GM19397 (cell line): ENCODE results near the gene INO80B.
"Not testable (repeated sequence)": the region's sequence is repeated elsewhere in the genome, so short reads cannot be mapped to it uniquely, and the experiment has no call there.

Source experiments
- ATAC-seq: cut with Tn5 transposase; IDR thresholded peaks from one replicate; pipeline ENCODE4 v1.9.1; 2021; ENCODE audit warnings: mild to moderate bottlenecking, moderate library complexity; ENCODE audit not compliant: unreplicated experiment

Gene INO80B

DNA sequence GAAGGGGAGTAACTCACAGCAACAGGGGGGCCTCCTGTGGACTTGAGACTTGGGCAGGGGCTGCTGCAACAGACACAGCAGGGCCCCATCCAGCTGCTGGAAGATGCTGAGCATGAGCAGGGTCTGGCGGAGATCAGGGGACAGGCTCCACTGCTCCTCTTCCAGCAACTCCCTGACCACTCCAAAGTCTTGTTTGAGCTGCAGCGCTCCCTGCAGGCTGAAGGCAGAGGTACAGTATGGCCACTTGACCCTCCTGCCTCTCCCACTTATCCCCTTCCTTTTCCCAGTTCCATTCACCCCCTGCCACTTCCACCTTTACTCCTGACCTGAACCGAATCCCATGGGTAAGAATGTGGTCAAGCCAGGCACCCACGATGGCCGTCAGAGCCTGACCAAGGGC, 20.0 kb downstream of the INO80B start:
- no peak for ATAC-seq

DNA sequence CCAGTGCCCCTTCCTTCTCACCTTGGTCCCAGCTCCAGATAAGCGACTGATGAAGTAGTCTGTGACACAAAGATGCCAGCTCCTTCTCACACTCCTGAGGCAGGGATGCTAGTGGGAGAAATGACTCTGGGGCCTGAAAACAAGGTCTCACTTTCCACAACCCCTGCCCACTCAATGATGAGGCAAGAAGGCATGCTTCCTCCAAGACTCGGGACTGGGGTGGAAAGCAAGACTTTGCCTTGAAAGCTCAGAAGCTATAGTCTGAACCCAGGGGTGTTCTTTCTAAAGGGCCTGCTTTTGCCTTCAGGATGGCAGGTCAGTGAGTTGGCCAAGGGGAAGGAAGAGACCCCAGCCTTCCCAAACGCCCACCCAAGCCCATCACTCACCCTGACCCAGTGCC, 26.5 kb downstream of the INO80B start:
- no peak for ATAC-seq

DNA sequence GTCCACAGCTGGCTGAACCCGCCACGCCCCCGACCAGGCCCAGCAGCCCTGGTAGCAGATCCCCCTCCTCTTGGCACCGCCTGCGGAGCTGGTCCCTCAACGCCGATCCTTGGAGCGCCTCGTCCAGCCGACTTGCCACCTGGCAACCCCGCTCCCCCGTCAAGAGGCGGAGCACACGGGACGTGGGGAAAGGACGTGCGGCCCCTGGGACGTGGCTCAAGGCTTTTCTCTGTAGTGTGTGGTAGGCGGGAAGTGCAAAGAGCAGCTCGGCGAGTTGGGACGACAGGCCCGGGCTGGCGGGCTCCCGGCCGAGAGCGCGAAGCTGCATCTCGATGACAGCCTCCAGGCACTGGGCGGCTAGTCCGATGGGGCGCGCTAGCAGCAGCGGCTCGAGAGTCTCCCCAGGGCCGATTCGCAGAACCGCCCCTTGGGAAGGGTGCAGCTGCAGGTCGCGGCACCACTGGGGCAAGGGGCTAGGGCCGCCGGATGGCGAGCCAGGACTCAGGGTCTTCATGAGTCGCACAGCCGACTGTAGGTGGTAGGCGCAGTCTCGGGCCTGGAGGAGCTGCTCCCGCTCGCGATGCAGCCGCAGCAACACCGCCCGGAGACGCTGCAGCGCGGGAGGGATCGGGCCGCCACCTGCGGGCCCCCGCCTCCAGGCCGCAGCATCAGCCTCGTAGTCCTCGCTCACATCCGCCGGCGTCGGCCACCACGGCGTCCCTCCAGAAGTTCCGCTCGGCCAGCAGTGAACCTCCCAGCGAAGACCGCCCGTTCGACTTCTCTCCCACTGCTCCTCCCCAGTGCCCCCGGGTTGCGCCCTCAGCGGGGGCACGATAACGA, 27.3 kb downstream of the INO80B start:
- ATAC-seq: peak; percentile 51

DNA sequence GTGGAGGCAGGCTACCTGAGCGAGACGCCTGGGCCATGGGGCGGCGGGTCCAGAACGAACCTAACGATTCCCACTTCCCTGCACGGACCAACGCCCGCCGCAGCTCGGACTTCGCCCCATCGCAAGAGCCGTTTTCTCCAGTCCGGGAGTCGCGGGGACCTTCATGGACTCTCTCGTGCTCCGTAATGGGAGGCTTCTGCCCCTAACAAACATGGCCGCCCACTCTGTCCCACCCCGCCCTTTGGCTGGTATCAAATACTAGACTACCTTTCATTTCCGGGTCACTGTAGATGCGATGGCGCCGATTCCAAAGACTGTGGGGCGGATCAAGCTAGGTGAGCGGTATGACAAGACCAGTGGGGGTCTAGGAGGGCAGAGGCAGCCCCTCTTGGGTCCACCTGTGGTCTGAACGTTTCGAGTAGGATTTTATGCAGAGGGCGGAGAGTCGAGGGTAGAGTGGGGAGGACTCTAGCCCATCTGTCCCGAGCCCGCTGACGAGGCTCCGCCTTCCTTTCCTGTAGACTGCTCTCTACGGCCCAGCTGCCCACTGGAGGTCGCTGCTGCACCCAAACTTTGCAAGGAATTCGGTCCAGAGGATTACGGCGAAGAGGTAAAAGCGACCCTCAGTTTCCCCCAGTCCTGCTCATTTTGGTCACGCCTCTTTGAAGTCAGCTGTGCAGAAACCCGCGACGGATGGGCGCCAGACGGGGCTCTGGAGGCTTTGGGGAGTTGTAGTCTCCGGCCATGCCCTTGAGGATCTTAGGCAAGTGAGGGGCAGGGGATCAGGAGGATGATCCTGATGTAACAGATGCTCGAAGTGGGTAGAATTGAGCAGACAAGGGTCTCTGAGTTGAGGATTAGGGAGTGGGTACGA, 28.2 kb downstream of the INO80B start, which contains the start of the genes CCDC142 and TTC31:
Gene CCDC142 (minus strand): TSS at position 198 of the 874 bp plus-strand sequence. CDS start 161 bp downstream, at position 37.
Gene TTC31 (plus strand): TSS at position 281 of the 874 bp plus-strand sequence. CDS start 15 bp downstream, at position 296.
- peak; percentile 83 for ATAC-seq

DNA sequence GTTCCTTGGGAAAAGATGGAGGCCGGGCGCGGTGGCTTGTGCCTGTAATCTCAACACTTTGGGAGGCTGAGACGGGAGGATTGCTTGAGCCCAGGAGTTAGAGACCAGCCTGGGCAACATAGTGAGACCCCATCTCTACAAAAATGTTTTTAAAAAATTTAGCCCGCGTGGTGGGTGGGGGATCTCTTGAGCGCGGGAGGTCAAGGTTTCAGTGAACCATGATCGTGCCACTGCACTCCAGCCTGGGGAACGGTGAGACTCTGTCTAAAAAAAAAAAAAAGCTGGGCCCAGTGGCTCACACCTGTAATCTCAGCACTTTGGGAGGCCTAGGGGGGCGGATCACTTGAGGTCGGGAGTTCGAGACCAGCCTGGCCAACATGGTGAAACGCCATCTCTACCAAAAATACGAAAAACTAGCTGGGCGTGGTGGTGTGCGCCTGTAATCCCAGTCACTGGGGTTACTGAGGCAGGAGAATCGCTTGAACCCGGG, 28.8 kb downstream of the INO80B start:
- not testable (repeated sequence) for ATAC-seq

DNA sequence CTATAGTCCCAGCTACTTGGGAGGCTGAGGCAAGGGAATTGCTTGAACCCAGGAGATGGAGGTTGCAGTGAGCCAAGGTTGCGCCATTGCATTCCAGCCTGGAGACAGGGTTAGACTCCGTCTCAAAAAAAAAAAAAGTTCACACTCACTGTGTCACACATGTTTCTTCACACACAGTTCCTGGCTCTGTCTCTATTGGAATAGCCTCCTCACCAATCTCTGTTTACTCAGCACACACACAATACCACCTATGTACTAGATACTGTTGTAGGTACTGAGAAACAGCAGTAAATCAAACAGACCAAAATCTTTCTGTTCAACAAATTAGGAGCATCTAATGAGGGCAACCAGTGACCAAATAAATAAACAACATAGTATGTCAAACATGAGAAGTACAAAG, 31.3 kb downstream of the INO80B start:
- no peak for ATAC-seq

DNA sequence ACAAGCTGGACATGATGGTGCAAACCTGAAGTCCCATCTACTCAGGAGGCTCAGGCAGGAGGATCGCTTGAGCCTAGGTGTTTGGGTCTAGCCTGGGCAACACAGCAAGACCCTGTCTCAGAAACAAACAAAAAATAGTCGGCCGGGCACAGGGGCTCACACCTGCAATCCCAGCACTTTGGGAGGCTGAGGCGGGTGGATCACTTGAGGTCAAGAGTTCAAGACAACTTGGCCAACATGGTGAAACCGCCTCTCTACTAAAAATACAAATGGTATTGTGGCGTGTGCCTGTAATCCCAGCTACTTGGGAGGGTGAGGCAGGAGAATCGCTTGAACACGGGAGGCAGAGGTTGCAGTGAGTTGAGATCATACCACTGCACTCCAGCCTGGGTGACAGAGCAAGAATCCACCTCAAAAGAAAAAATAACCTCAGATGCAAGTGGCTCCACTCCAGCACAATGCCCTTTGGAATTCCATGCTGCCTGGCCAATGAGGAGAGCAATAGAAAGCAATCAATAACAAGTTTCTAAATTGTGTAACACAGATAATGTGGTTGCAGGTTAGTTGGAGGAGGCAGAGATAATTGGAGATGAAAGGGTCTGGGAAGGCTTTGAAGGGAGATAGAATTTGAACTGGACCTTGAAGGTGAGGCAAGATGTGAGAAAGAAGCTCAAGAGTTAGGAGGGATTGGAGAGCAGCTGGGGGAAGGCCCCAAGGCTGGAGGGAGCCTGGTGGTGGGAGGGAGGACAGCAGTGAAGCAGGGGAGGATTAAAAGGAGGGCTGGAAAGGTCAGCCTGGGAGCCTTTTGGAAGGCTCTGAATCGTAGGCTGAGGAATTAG, 34.0 kb downstream of the INO80B start:
- no peak for ATAC-seq

DNA sequence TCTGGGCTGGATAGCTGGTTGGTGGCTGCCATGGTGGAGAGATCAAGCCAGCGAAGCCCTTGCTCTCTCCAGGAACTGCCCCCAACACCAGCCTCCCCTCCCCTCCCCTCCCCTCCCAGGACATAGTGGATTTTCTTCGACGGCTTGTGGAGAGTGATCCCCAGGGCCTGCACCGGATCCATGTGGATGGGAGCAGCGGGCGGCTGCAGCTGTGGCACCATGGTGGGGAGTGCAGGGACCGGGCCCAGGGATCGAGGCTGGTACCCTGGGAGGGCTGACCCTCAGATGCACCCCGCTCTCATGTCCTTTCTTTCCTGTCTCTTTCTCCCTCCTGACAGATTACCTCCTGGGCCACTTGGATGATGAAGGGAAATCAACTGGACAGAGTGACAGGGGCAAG, 35.0 kb downstream of the INO80B start:
- ATAC-seq: no peak

DNA sequence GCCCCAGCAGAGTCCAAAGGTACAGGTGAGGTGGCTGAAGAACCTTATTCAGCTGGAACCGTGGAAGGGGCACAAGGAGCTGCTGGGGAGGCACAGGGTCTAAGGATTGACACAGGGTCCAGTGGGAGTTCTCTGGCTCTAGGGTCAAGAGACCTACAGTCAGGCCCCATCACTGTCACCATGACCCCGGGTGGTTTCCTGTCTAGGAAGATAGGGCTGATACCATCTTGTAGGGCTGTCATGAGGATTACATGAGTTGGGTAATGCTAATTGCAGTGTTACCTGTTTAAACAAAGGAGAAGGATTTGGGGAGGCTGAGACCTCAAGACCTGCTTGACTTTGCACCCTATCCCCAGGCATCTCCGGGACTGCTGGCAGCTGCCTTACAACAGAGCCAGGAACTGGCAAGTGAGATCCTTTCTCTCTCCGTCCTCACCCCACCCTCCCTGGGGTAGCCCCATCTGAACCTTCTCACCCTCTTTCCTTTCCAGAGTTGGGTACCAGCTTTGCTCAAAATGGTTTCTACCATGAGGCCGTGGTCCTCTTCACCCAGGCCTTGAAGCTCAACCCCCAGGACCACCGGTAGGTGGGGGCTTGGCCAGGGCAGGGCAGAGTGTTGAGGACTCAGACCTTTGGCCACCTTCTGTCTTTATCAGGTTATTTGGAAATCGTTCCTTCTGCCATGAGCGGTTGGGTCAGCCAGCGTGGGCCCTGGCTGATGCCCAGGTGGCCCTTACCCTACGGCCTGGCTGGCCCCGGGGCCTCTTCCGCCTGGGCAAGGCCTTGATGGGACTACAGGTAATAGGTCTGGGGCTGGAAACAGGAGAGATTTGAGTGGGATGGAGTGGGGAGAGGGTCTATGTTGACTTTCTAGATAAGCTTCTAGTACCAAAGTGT, 37.0 kb downstream of the INO80B start:
- no peak for ATAC-seq

DNA sequence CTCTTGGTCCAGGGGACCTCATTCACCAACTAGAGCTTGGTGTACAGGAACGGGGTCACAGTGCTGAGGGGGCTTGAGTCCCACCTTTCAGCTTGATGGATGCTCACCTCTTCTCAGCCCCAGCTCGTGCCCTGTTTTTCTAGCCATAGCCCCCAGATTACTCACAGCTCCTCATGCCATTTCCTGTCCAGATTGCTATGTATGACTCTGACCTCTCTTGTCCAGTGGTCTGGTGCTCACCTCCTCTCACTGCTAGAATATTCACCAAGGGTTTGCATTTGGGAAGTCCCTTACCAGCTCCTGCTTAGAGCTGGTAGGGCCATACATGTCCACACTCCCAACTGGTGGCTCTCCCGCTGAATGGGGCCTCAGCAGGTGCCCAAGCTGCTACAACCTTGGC, 38.7 kb downstream of the INO80B start:
- no peak for ATAC-seq

DNA sequence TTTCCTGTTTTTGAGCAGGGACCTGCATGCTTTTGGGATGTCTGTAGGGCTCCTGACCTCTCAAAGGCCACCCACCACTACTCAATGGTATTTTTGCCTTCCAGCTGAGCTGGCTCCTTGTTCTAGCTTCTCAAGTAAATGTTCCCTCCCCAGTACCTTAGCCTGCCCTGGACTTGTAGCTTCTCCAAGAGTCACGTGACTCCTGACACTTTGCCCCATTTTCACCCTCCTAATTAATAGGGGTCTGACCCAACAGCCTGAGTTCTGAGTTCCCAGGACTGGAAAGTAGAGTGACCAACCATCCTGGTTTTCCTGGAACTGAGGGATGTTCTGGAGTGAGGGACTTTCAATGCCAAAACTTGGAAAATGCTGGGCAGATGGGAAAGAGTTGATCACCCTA, 40.6 kb downstream of the INO80B start:
- ATAC-seq: no peak

DNA sequence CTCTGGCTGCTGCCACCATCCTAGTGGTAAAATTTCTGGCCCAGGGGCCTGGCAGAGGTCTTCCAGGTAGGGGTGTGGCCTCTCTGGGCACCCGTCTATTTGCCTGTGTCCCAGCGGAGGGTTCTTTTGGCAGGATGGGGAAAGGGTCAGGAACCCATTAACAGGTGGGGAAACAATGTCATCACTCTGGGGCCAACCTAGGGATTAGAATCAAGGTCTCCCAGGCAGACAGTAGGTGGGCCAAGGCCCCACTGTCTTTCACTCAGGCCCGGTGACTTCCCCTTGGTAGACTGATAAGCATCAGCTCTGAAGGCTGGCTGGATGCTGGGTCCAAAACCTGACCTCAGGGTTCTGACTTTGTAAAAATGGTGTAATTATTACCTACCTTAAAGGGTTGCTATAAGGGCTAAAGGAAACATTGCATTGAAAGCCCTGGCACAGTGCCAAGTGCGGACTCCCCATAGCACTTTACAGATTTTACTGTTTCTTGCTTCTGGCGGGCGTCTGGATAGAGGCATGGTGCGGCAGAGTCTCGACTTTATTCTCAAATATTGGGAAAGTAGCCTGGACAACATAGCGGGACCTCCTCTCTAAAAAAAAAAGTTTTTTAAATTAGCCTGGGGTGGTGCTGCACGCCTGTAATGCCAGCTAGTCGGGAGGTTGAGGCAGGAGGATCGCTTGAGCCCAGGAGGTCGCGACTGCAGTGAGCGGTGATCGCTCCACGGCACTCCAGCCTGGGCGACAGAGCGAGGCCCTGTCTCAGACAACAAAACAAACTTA, 42.3 kb downstream of the INO80B start:
- ATAC-seq: no peak

DNA sequence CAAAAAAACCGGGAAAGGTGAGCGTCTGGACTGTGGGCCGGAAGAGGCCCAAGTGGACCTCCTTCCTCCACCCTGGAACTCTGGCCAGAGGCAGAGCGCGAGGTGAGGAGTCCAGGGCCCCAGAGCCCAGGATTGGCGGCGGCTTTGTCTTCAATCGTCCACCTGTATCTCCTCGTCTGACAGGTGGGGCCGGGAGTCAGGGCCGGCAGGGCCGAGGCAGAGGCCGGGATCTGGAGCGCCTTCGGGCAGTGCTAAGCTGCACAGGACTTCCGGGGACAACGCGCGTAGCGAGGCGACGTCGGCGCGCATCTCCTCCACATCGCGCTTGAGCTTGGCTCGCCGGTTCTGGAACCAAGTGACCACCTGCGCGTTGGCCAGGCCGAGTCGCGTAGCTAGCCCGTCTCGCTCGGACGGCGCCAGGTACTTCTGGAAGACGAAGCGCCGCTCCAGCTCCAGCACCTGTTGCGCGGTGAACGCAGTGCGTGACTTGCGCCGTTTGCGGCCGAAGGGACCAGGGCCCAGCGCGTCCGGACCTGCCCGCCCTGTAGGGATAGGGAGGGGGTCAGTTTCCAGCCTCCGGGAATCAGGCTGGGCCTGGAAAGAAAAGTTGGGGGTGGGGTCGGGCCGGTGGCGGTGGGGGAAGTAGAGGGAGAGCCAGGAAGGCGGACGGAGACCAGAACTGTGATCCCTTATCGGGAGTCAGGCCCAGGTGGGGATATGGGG, 43.1 kb downstream of the INO80B start:
- ATAC-seq: no peak

DNA sequence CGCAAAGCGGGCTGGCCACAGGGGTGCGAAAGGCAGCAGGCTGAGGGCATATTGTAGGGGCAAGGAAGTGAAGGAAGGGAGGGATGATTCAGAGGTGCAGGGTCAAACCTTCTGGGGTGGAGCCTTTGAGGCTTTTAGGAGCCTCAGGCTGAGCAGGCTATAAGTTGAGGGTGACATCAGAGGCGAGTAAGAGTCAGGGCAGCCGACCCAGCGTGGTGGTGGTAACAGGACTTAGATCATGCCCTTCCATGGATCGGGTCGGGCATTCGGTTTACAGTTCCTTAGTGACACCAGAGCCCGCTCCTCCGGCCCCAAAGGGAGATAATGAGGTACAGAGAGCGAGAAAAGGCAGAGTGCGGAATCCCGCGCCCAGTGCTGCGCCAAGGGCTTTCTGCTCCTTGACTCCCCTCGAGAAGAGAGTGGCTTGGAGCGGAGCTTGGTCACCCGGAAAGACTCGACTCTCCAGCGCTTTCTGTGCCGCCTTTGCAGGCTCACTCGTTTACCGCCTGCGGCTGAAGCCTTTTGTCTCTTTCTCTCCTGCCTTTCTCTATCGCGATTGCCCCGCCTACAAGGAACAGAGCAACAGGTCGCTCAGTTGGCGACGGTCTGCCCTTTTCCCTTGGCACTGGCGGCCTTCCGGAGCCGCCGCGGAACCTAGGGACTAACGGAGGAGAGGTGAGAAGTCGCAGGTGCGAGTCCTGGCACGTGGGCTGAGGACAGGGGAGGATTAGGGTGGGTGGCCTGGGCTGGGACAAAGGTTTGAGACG, 43.8 kb downstream of the INO80B start:
- no peak for ATAC-seq

DNA sequence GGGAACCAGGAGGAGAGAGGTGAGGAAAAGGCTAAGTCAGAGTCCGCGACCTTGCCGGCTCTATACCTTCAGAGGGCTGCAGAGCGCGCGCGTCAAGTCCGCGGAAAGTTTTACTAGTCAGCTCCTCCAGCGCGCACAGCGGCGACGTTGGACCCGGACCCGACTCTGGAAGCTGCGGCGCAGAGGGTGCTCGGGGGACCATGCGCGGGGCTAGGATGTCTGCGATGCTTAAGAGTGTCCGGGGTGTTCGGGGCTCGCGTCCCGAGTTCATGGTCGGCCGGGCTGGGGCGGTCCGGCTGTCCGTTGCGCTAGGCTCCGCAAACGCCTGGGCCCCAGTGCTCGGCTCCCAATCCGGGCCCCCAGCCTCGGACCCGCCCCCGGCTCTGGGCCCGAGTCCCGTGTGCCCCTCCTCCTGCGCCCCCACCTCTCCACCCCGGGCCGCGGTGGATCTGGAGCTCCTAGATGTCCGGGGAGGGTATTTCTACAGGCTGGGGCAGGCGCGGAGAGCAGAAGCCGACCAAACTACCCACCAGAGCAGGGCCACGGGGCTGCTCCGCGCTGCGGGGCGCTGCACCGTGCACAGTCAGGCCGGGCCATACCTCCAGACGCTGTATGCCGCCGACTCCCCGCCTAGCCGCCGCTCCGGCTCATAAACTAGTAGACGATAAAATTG, 44.5 kb downstream of the INO80B start, which contains the start of gene LBX2:
Gene LBX2 (minus strand): TSS at position 337 of the 673 bp plus-strand sequence. CDS start 66 bp downstream, at position 271.
- ATAC-seq: no peak

DNA sequence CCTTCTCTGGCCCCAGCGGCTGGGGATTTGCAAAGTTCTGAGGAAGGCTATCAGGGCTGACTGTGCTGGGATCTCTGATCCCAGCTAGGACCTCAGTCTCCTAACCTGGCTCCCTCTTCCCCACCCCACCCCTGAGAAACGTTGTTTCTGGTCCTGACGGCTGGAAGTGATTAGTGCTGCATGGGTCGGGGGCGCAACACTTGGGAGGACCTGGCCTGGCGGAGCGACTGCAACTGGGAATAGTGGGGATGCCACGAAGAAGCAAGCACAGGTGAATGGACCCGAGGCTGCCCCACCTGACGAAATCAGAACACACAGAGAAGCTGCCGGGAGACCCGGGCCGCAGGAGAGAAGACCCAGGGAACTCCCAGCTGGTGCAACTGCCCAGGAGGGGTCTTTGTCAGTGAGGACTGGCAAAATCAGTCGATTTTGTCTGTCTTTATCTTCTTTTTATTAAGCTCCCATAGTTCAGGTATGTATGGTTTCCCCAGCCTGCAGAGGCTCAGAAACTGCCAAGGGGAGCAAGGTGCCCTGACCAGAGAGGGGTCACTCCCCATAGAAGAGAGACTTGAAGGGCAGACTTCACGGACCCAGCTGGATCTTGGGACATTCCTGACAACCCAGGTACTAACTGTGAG, 45.2 kb downstream of the INO80B start:
- no peak for ATAC-seq
